ENCODE data around the gene AP1S3. TPM values are rescaled to one million over a fixed set of nuclear protein-coding genes. Genes with fewer than 3 reads are reported as not detected.

Gene AP1S3
- polyA plus RNA-seq, 1 experiment: 2.9 TPM

- TF ChIP-seq CTCF (IDR thresholded peaks at IDR 0.05; ENCODE audit: low read depth, low read length): no peak
- Histone ChIP-seq H3K4me3 (ENCODE audit: low read depth, low read length) (no peak overlapping the region), H3K9me3 (ENCODE audit: control insufficient read depth, insufficient read depth, low read length) (no peaks in the 10 kb centered on the region), H3K27me3 (ENCODE audit: control insufficient read depth, insufficient read depth, low read length) (no peaks in the 10 kb centered on the region), H3K27ac (ENCODE audit: low read depth, low read length) (no peak overlapping the region)
- CTCF ChIA-PET: interaction anchor here (2.0 kb wide), 1 partner anchor 38 kb away, joined by 6 read pairs; no protein-coding TSS in a partner anchor
- POLR2A ChIA-PET: no interaction called here
- no peak for DNase-seq (ENCODE audit: low read depth, low spot score)
These were observed 77.6 kb downstream of the AP1S3 start for GRCh38 chr2:223759569-223760430.

- CTCF ChIA-PET: interaction anchor here (2.0 kb wide), 1 partner anchor 40 kb away, joined by 6 read pairs; no protein-coding TSS in a partner anchor
These were observed 79.1 kb downstream of the AP1S3 start for GRCh38 chr2:223758131-223758840.

GRCh38 chr2:223753940-223754339, 83.4 kb downstream of the AP1S3 start:
- no peak for TF ChIP-seq CTCF (IDR thresholded peaks at IDR 0.05; ENCODE audit: low read depth, low read length)
- no peaks in the 10 kb centered on the region for H3K27me3 ChIP-seq (ENCODE audit: control insufficient read depth, insufficient read depth, low read length)
- ChIA-PET CTCF (no interaction called here), POLR2A (no interaction called here)
- no peak overlapping the region for H3K4me3 ChIP-seq (ENCODE audit: low read depth, low read length)
- no peak overlapping the region for H3K27ac ChIP-seq (ENCODE audit: low read depth, low read length)
- H3K9me3 ChIP-seq (ENCODE audit: control insufficient read depth, insufficient read depth, low read length): no peaks in the 10 kb centered on the region
- no peak for DNase-seq (ENCODE audit: low read depth, low spot score)

More at GRCh38 chr2:223758131-223758840, 79.1 kb downstream of the AP1S3 start:
- DNase-seq (ENCODE audit: low read depth, low spot score): no peak
- H3K27me3 ChIP-seq (ENCODE audit: control insufficient read depth, insufficient read depth, low read length): no peaks in the 10 kb centered on the region
- POLR2A ChIA-PET: no interaction called here
- H3K4me3 ChIP-seq (ENCODE audit: low read depth, low read length): no peak overlapping the region
- TF ChIP-seq CTCF (IDR thresholded peaks at IDR 0.05; ENCODE audit: low read depth, low read length): no peak
- H3K27ac ChIP-seq (ENCODE audit: low read depth, low read length): no peak overlapping the region
- no peaks in the 10 kb centered on the region for H3K9me3 ChIP-seq (ENCODE audit: control insufficient read depth, insufficient read depth, low read length)

GRCh38 chr2:223751012-223751411, 86.4 kb downstream of the AP1S3 start:
- no peaks in the 10 kb centered on the region for H3K27me3 ChIP-seq (ENCODE audit: control insufficient read depth, insufficient read depth, low read length)
- no peak for DNase-seq (ENCODE audit: low read depth, low spot score)
- no peaks in the 10 kb centered on the region for H3K9me3 ChIP-seq (ENCODE audit: control insufficient read depth, insufficient read depth, low read length)
- no peak overlapping the region for H3K27ac ChIP-seq (ENCODE audit: low read depth, low read length)
- no peak for TF ChIP-seq CTCF (IDR thresholded peaks at IDR 0.05; ENCODE audit: low read depth, low read length)
- CTCF ChIA-PET: no interaction called here
- no peak overlapping the region for H3K4me3 ChIP-seq (ENCODE audit: low read depth, low read length)
- POLR2A ChIA-PET: no interaction called here
